Endothelial cell of umbilical vein (primary cell): ENCODE data around the gene KAT2B. TPM values are rescaled to one million over a fixed set of nuclear protein-coding genes. Genes with fewer than 3 reads are reported as not detected.

Experiments used
- BruUV-seq: library from RNA; stranded (reverse); fragments of 400-500 nt; replicated peaks from 2 replicates; lab custom pipeline; 2021; lab: Mats Ljungman, UMichigan
- CTCF ChIA-PET: fragments of 300-600, 350-600 bp; sonication (Branson Sonifier 250); formaldehyde crosslinking; loops from one replicate; lab custom pipeline; 2021; ENCODE audit warnings: antibody characterized with exemption, inconsistent platforms; lab: Charles Lee
- POLR2A ChIA-PET: fragments of 300-600, 350-600 bp; sonication (Branson Sonifier 250); formaldehyde crosslinking; loops from one replicate; lab custom pipeline; 2021; ENCODE audit warnings: antibody characterized with exemption, inconsistent platforms; lab: Charles Lee
- DNase-seq: peaks from one replicate; pipeline ENCODE4 v3.0.0-alpha.2; 2011; ENCODE audit warnings: low read depth, low spot score
- FAIRE-seq: peaks from 2 replicates; lab custom pipeline; 2011; peaks lifted over from hg19 to GRCh38; lab: Jason Lieb, UNC
- H2AFZ ChIP-seq: 2 replicates; pipeline ENCODE4 v1.6.0; 2012; ENCODE audit warnings: low read depth, low read length, control low read depth, inconsistent platforms
- H3K27ac ChIP-seq: 2 replicates; pipeline ENCODE4 v1.5.1; 2011; ENCODE audit warnings: low read depth, mild to moderate bottlenecking, control low read depth, low read length, moderate library complexity; ENCODE audit not compliant: insufficient read depth
- H3K27me3 ChIP-seq, 2 experiments: 2 replicates each; pipeline versions ENCODE4 v1.6.0 to v1.6.1; 2011; ENCODE audit warnings: low read length in 2 of 2, mixed read lengths in 1 of 2; ENCODE audit not compliant: control insufficient read depth in 2 of 2, insufficient read depth in 2 of 2
- H3K36me3 ChIP-seq, 2 experiments: 2 replicates in 1 of 2; 3 replicates in 1 of 2; pipeline ENCODE4 v1.5.1; 2011; ENCODE audit warnings: low read length in 2 of 2, mild to moderate bottlenecking in 1 of 2, moderate library complexity in 1 of 2; ENCODE audit not compliant: control insufficient read depth in 2 of 2, insufficient read depth in 2 of 2; ENCODE audit errors: extremely low read depth in 1 of 2
- H3K4me1 ChIP-seq: 3 replicates; pipeline ENCODE4 v1.5.1; 2011; ENCODE audit warnings: mild to moderate bottlenecking, low read length; ENCODE audit not compliant: control insufficient read depth, insufficient read depth; ENCODE audit errors: extremely low read depth
- H3K4me2 ChIP-seq: 2 replicates; pipeline ENCODE4 v1.6.1; 2011; ENCODE audit warnings: low read length, control low read depth, mixed read lengths; ENCODE audit not compliant: insufficient read depth
- H3K4me3 ChIP-seq, 3 experiments: fragments of 200-600 bp in 1 of 3; sonication (generic), shearing (Covaris generic) in 1 of 3; replicated peaks in 1 of 3; 2 replicates each; pipeline ENCODE4 v1.5.1; 2011 to 2016; ENCODE audit warnings: control low read depth in 3 of 3, low read length in 3 of 3, mild to moderate bottlenecking in 2 of 3, inconsistent platforms in 1 of 3, low read depth in 1 of 3, moderate library complexity in 1 of 3; ENCODE audit not compliant: insufficient read depth in 1 of 3
- H3K79me2 ChIP-seq: 2 replicates; pipeline ENCODE4 v1.6.0; 2012; ENCODE audit warnings: low read length, inconsistent platforms; ENCODE audit not compliant: control insufficient read depth, insufficient read depth
- H3K9ac ChIP-seq: replicated peaks from 2 replicates; pipeline ENCODE3; 2011; ENCODE audit warnings: low read length, control low read depth; ENCODE audit not compliant: insufficient read depth; ENCODE audit errors: extremely low read depth
- H3K9me1 ChIP-seq: replicated peaks from 3 replicates; pipeline ENCODE4 v1.6.0; 2011; ENCODE audit warnings: mild to moderate bottlenecking, low read length; ENCODE audit not compliant: control insufficient read depth, insufficient read depth; ENCODE audit errors: extremely low read depth
- H3K9me3 ChIP-seq: replicated peaks from 2 replicates; pipeline ENCODE4 v1.5.1; 2012; ENCODE audit warnings: low read length, inconsistent platforms; ENCODE audit not compliant: control insufficient read depth, insufficient read depth
- H4K20me1 ChIP-seq: replicated peaks from 2 replicates; pipeline ENCODE3; 2011; ENCODE audit warnings: mild to moderate bottlenecking, low read length; ENCODE audit not compliant: control insufficient read depth, insufficient read depth; ENCODE audit errors: extremely low read depth
- CTCF ChIP-seq, 2 donors: IDR thresholded peaks; 1 replicate in 1 of 2; 2 replicates in 1 of 2; pipeline ENCODE4 v1.5.1; 2011; ENCODE audit warnings: low read length in 2 of 2, mild to moderate bottlenecking in 2 of 2, moderate library complexity in 2 of 2, control low read depth in 1 of 2, inconsistent platforms in 1 of 2, low read depth in 1 of 2; ENCODE audit not compliant: insufficient read depth in 1 of 2; ENCODE audit errors: extremely low read depth in 1 of 2
- EZH2 ChIP-seq: IDR thresholded peaks from 2 replicates; pipeline ENCODE4 v1.6.1; 2012; ENCODE audit warnings: borderline replicate concordance, low read depth, mild to moderate bottlenecking, moderate library complexity, low read length, inconsistent platforms; ENCODE audit not compliant: severe bottlenecking
- FOS ChIP-seq: IDR thresholded peaks from 2 replicates; pipeline ENCODE4 v1.6.1; 2011; ENCODE audit warnings: mild to moderate bottlenecking, low read length, moderate library complexity, borderline replicate concordance; ENCODE audit not compliant: insufficient read depth
- GATA2 ChIP-seq: IDR thresholded peaks from 2 replicates; pipeline ENCODE4 v1.7.0; 2011; ENCODE audit warnings: low read depth, mild to moderate bottlenecking, moderate library complexity, mixed read lengths, low read length; ENCODE audit not compliant: insufficient read length, insufficient read depth
- JUN ChIP-seq: IDR thresholded peaks from 2 replicates; pipeline ENCODE4 v1.6.1; 2011; ENCODE audit warnings: borderline replicate concordance, low read depth; ENCODE audit not compliant: insufficient read length, insufficient read depth
- MAX ChIP-seq: IDR thresholded peaks from 2 replicates; pipeline ENCODE4 v1.6.1; 2011; ENCODE audit not compliant: insufficient read depth, insufficient read length
- MYC ChIP-seq: IDR thresholded peaks from one replicate; pipeline ENCODE4 v1.6.1; 2011; ENCODE audit warnings: mild to moderate bottlenecking, low read depth, low read length
- POLR2A ChIP-seq: IDR thresholded peaks from 2 replicates; pipeline ENCODE4 v1.6.1; 2012; ENCODE audit warnings: low read depth, mild to moderate bottlenecking, control low read depth, low read length
- POLR2AphosphoS5 ChIP-seq: IDR thresholded peaks from 2 replicates; pipeline ENCODE4 v1.6.1; 2012; ENCODE audit warnings: low read depth, mild to moderate bottlenecking, control low read depth, low read length, moderate library complexity; ENCODE audit not compliant: insufficient read depth
- dilution Hi-C: fragments of 300-500 bp; cut with MboI; formaldehyde crosslinking; loops from one replicate; pipeline ENCODE4 v1.15.0; 2019; ENCODE audit warnings: low sequenced_read_pairs; ENCODE audit not compliant: extremely low pct_ligation_motif_present
- intact Hi-C: fragments of 100-400 bp; cut with micrococcal nuclease; formaldehyde crosslinking; loops from one replicate; pipeline ENCODE4 v1.10.0; 2022
- polyA plus RNA-seq, 4 experiments: library from polyadenylated mRNA; depleted of rRNA in 3 of 4; stranded (reverse) in 3 of 4; unstranded in 1 of 4; fragments of >200 nt; gene quantifications; 2 replicates each; pipeline versions ENCODE4 v1.2.1 to v1.2.3, GENCODE V29; 2011 to 2012; ENCODE audit warnings: missing spikeins in 1 of 4
- total RNA-seq: library from RNA; stranded (reverse); gene quantifications from 2 replicates; pipeline ENCODE4 v1.2.3, GENCODE V29; 2021

KAT2B gene
- total and polyA plus RNA-seq, 2 donors (not counting 3 experiments of a cell fraction or from before 2014, with no cell fraction given), result 2.6 to 11.0 TPM

GRCh38 chr3:20190991-20191390 lies 150.7 kb downstream of the KAT2B start:
- H4K20me1 ChIP-seq, result no peaks in the 10 kb centered on the region
- dilution Hi-C loops, result no loop called here
- no peaks in the 10 kb centered on the region for H3K79me2 ChIP-seq
- H3K27ac ChIP-seq, result no peak overlapping the region
- H2AFZ ChIP-seq, result no peak overlapping the region
- FAIRE-seq (no peak), DNase-seq (no peak)
- no peak overlapping the region for H3K9ac ChIP-seq
- no peak overlapping the region for H3K4me3 ChIP-seq
- CTCF ChIA-PET, result interaction anchor here (1.1 kb wide), 1 partner anchor 1704 kb away, joined by 3 read pairs; no protein-coding TSS in a partner anchor
- TF ChIP-seq POLR2AphosphoS5, result no peak
- no TSS peak for BruUV-seq
- no peaks in the 10 kb centered on the region for H3K9me1 ChIP-seq
- intact Hi-C loops, result no loop called here
- peaks cover 7% of the 10 kb centered on the region for H3K4me1 ChIP-seq
- no peaks in the 10 kb centered on the region for H3K36me3 ChIP-seq
- no peaks in the 10 kb centered on the region for H3K9me3 ChIP-seq
- no peak overlapping the region for H3K4me2 ChIP-seq
- H3K27me3 ChIP-seq, result no peaks in the 10 kb centered on the region
- POLR2A ChIA-PET, result no interaction called here

- Histone ChIP-seq H3K9me1 (no peaks in the 10 kb centered on the region), H3K4me3 (no peak overlapping the region), H3K4me2 (no peak overlapping the region), H2AFZ (no peak overlapping the region), H4K20me1 (no peaks in the 10 kb centered on the region), H3K79me2 (no peaks in the 10 kb centered on the region), H3K36me3 (no peaks in the 10 kb centered on the region), H3K27me3 (no peaks in the 10 kb centered on the region), H3K27ac (no peak overlapping the region), H3K9ac (no peak overlapping the region), H3K9me3 (no peaks in the 10 kb centered on the region), H3K4me1 (peaks cover 3% of the 10 kb centered on the region)
- FAIRE-seq (no peak), DNase-seq (no peak)
- BruUV-seq, result no TSS peak
- intact Hi-C loops (no loop called here), dilution Hi-C loops (no loop called here)
- TF ChIP-seq POLR2A, result no peak
- TF ChIP-seq EZH2, result no peak
- no peak for TF ChIP-seq FOS
- TF ChIP-seq GATA2, result no peak
- TF ChIP-seq MYC, result no peak
- no peak for TF ChIP-seq CTCF (IDR thresholded peaks at IDR 0.05; ENCODE audit: extremely low read depth in 1 of 2, insufficient read depth in 1 of 2, low read depth in 1 of 2, low read length in 2 of 2)
- TF ChIP-seq MAX, result no peak
- no peak for TF ChIP-seq POLR2AphosphoS5
- no peak for TF ChIP-seq JUN
- POLR2A ChIA-PET, result no interaction called here
- CTCF ChIA-PET, result no interaction called here
Observed at GRCh38 chr3:20194793-20195460, 154.7 kb downstream of the KAT2B start.
